Kidney (tissue), 14 donors: ENCODE measurements around the gene BUB1. TPM values are rescaled to one million over a fixed set of nuclear protein-coding genes. Genes with fewer than 3 reads are reported as not detected.
A peak's percentile ranks its signal among the peaks of the same experiment; 100 is the strongest.

ENCODE experiments used
- DNase-seq, 5 donors: peaks; one replicate each; pipeline ENCODE4 v3.0.0-alpha.2; 2013 to 2020
- FAIRE-seq: peaks from 2 replicates; lab custom pipeline; 2012; peaks lifted over from hg19 to GRCh38; lab: Jason Lieb, UNC
- H3K27ac ChIP-seq, 2 donors: one replicate each; pipeline ENCODE4 v1.7.0; 2013; ENCODE audit warnings: low read depth in 2 of 2, low read length in 2 of 2, inconsistent platforms in 1 of 2
- H3K27me3 ChIP-seq: one replicate; pipeline ENCODE4 v1.7.1; 2013; ENCODE audit warnings: low read length, inconsistent platforms; ENCODE audit not compliant: control insufficient read depth, insufficient read depth
- H3K36me3 ChIP-seq, 3 donors: one replicate each; pipeline versions ENCODE4 v1.7.0 to v1.7.1; 2013; ENCODE audit warnings: low read length in 3 of 3, control low read depth in 1 of 3, inconsistent platforms in 1 of 3; ENCODE audit not compliant: insufficient read depth in 3 of 3, control insufficient read depth in 2 of 3
- H3K4me1 ChIP-seq, 3 donors: one replicate each; pipeline versions ENCODE4 v1.7.0 to v1.7.1; 2013; ENCODE audit warnings: low read length in 3 of 3, inconsistent platforms in 1 of 3, low read depth in 1 of 3; ENCODE audit not compliant: control insufficient read depth in 2 of 3, insufficient read depth in 2 of 3
- H3K4me3 ChIP-seq, 3 donors: one replicate each; pipeline versions ENCODE4 v1.7.0 to v1.8.1; 2013; ENCODE audit warnings: low read length in 3 of 3, control low read depth in 1 of 3, inconsistent platforms in 1 of 3
- H3K9ac ChIP-seq, 3 donors: one replicate each; pipeline versions ENCODE4 v1.7.0 to v1.7.1; 2013; ENCODE audit warnings: low read length in 3 of 3, control low read depth in 1 of 3, inconsistent platforms in 1 of 3
- H3K9me3 ChIP-seq, 3 donors: one replicate each; pipeline versions ENCODE4 v1.7.0 to v1.7.1; 2013; ENCODE audit warnings: low read length in 3 of 3, control low read depth in 1 of 3, inconsistent platforms in 1 of 3; ENCODE audit not compliant: control insufficient read depth in 2 of 3, insufficient read depth in 1 of 3
- CTCF ChIP-seq: IDR thresholded peaks from 3 replicates; pipeline ENCODE4 v1.5.1; 2012; ENCODE audit warnings: mild to moderate bottlenecking, moderate library complexity, borderline replicate concordance; ENCODE audit not compliant: insufficient read depth; ENCODE audit errors: extremely low read depth
- intact Hi-C: fragments of 100-400 bp; cut with DNase I; formaldehyde crosslinking; loops from one replicate; pipeline ENCODE4 v1.11.1; 2022
- polyA plus RNA-seq: library from polyadenylated mRNA; stranded (reverse); fragments of 350-450 nt; fragmentation: Illumina TruSeq; extraction: RNeasy Lipid Tissue Mini Kit (QIAGEN cat#74804); gene quantifications from one replicate; pipeline ENCODE4 v1.2.3, GENCODE V29; 2014; ENCODE audit warnings: low read depth, low replicate concordance; ENCODE audit not compliant: insufficient read depth
- total RNA-seq: library from RNA; stranded (reverse); fragmentation: NEBNext Ultra II Directional; extraction: Animal tissue kit (Norgen Biotek cat#: 25700); gene quantifications from one replicate; pipeline ENCODE4 v1.2.1, GENCODE V29; 2021
- donor health status: control.
- donor health status: control.
- donor health status: control.
- donor health status: control.
- donor health status: control.
- donor health status: DM: yes; HTN: yes; CAD: no.
- donor health status: Normal renal cell carcinoma (clear cell type).

BUB1 gene
- total and polyA plus RNA-seq, 2 donors from 2014 or later: 0.15 to 1.8 TPM

- intact Hi-C loops: no loop called here
- H3K9ac ChIP-seq: no peak overlapping the region
- no peaks in the 10 kb centered on the region for H3K9me3 ChIP-seq
- H3K4me3 ChIP-seq: no peak overlapping the region
- DNase-seq (no peak), FAIRE-seq (no peak)
- TF ChIP-seq CTCF: no peak
- no peak overlapping the region for H3K27ac ChIP-seq
- peaks cover 0 to 2% (median 0%) of the 10 kb centered on the region in 3 donors for H3K36me3 ChIP-seq
- H3K27me3 ChIP-seq: no peaks in the 10 kb centered on the region
- peaks cover 0 to under 1% (median 0%) of the 10 kb centered on the region in 3 donors for H3K4me1 ChIP-seq
These were observed 15.3 kb downstream of the BUB1 start for GRCh38 chr2:110662560-110662959.

GRCh38 chr2:110660558-110660957 lies 17.3 kb downstream of the BUB1 start:
- intact Hi-C loops: no loop called here
- no peak overlapping the region for H3K4me3 ChIP-seq
- no peak for TF ChIP-seq CTCF
- peaks cover 0 to 2% (median 0%) of the 10 kb centered on the region in 3 donors for H3K36me3 ChIP-seq
- DNase-seq (no peak), FAIRE-seq (no peak)
- no peaks in the 10 kb centered on the region for H3K9me3 ChIP-seq
- no peaks in the 10 kb centered on the region for H3K27me3 ChIP-seq
- peaks cover 0 to 5% (median 0%) of the 10 kb centered on the region in 3 donors for H3K4me1 ChIP-seq
- no peak overlapping the region for H3K27ac ChIP-seq
- no peak overlapping the region for H3K9ac ChIP-seq

GRCh38 chr2:110659248-110659647 lies 18.6 kb downstream of the BUB1 start:
- FAIRE-seq (no peak), DNase-seq (no peak)
- Histone ChIP-seq H3K9me3 (no peaks in the 10 kb centered on the region), H3K27me3 (no peaks in the 10 kb centered on the region), H3K4me1 (peaks cover 0 to 5% (median 0%) of the 10 kb centered on the region in 3 donors), H3K4me3 (no peak overlapping the region), H3K27ac (no peak overlapping the region), H3K9ac (no peak overlapping the region), H3K36me3 (no peaks in the 10 kb centered on the region)
- TF ChIP-seq CTCF: no peak
- intact Hi-C loops: no loop called here

GRCh38 chr2:110657724-110658305 lies 20.0 kb downstream of the BUB1 start:
- no peak for TF ChIP-seq CTCF
- Histone ChIP-seq H3K27me3 (no peaks in the 10 kb centered on the region), H3K4me3 (peak overlapping the region in 2 of 3 donors; percentile 24 to 43), H3K9ac (no peak overlapping the region), H3K36me3 (no peaks in the 10 kb centered on the region), H3K4me1 (peaks cover 0 to 5% (median 0%) of the 10 kb centered on the region in 3 donors), H3K9me3 (no peaks in the 10 kb centered on the region), H3K27ac (no peak overlapping the region)
- FAIRE-seq: peak; percentile 52
- peak in 2 of 5 donors; percentile 24 to 37 for DNase-seq
- intact Hi-C loops: no loop called here
